Gastroesophageal sphincter (tissue), 4 donors: ENCODE results near the gene PPIH. TPM values are rescaled to one million over a fixed set of nuclear protein-coding genes. Genes with fewer than 3 reads are reported as not detected.

Experiments used
- ATAC-seq: fragments of 150-250 bp; one replicate; pipeline ENCODE4 v1.9.1; 2016; ENCODE audit warnings: mild to moderate bottlenecking, moderate library complexity
- H3K27ac ChIP-seq, 4 donors: fragments of 200-600 bp; sonication (generic) in 3 of 4; 1 replicate in 3 of 4; 2 replicates in 1 of 4; pipeline ENCODE4 v1.5.1; 2016 to 2019
- H3K27me3 ChIP-seq: fragments of 200-600 bp; sonication (generic); one replicate; pipeline ENCODE4 v1.5.1; 2019
- H3K36me3 ChIP-seq, 2 donors: fragments of 200-600 bp; sonication (generic); one replicate each; pipeline ENCODE4 v1.5.1; 2019; ENCODE audit warnings: control low read depth in 1 of 2
- H3K4me1 ChIP-seq, 3 donors: fragments of 200-600 bp; sonication (generic); 1 replicate in 2 of 3; 2 replicates in 1 of 3; pipeline ENCODE4 v1.5.1; 2016 to 2019; ENCODE audit warnings: control low read depth in 2 of 3
- H3K4me3 ChIP-seq, 2 donors: fragments of 200-600 bp; sonication (generic); one replicate each; pipeline ENCODE4 v1.5.1; 2019; ENCODE audit warnings: mild to moderate bottlenecking in 1 of 2, moderate library complexity in 1 of 2
- H3K9me3 ChIP-seq, 3 donors: fragments of 200-600 bp; sonication (generic); one replicate each; pipeline ENCODE4 v1.5.1; 2017 to 2019; ENCODE audit warnings: control low read depth in 2 of 3
- EP300 ChIP-seq: sonication (generic); formaldehyde crosslinking; IDR thresholded peaks from one replicate; pipeline ENCODE4 v1.6.1; 2017; ENCODE audit warnings: antibody characterized with exemption, mild to moderate bottlenecking
- POLR2A ChIP-seq, 2 donors: fragments of 450-650 bp; IDR thresholded peaks; one replicate each; pipeline ENCODE4 v1.6.1; 2017; ENCODE audit warnings: antibody characterized with exemption in 2 of 2, mild to moderate bottlenecking in 2 of 2, moderate library complexity in 1 of 2
- POLR2AphosphoS5 ChIP-seq: sonication (generic); formaldehyde crosslinking; IDR thresholded peaks from one replicate; pipeline ENCODE4 v1.6.1; 2017; ENCODE audit warnings: antibody characterized with exemption
- WGBS, 2 donors: methylation state at CpG; one replicate each; pipeline ENCODE4 v1.1.5; 2018; ENCODE audit warnings: low coverage in 1 of 2; 5-methylcytosine and 5-hydroxymethylcytosine counted together
- total RNA-seq, 4 donors: library from RNA; depleted of rRNA; stranded (reverse); fragments of >200 nt; gene quantifications; one replicate each; pipeline ENCODE4 v1.1.0, GENCODE V29; 2016
- TF ChIP-seq, protein P1 (sequence below), 4 experiments: fragments of 200-600 bp in 2 of 4; fragments of 450-650 bp in 2 of 4; sonication (generic) in 1 of 4; IDR thresholded peaks; one replicate each; pipeline ENCODE4 v1.5.1; 2017 to 2019; ENCODE audit warnings: antibody characterized with exemption in 4 of 4, mild to moderate bottlenecking in 2 of 4, moderate library complexity in 2 of 4

Gene PPIH
- total RNA-seq, 4 donors from 2014 or later: 15.0 to 33.3 (median 21.0) TPM

DNA sequence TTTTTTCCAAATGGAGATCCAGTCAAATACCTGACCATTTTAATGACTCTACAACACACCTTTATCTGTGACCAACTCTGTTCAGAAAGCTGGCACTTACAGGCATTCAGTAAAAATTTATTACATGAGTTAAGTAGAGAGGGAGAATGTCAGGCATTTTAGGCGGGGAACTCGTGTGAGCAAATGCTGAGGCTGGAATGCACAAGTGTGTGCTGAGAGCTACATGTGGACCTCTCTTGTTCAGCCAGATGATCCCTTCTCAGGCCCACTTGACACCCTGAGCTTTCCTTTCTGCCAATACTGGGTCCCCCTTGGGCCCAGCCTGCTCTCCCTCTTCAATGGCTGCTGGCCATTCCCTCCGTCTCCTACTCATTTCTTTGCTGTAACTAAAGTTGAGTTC lies 11.7 kb downstream of the PPIH start:
- peaks cover 4 to 89% of the 10 kb centered on the region in 2 donors for H3K36me3 ChIP-seq
- H3K4me3 ChIP-seq: no peak overlapping the region
- no peaks in the 10 kb centered on the region for H3K9me3 ChIP-seq
- WGBS, 2 donors: 94 to 100% methylated on average over 3 of the region's 3 CpGs
- TF ChIP-seq EP300 (no peak), POLR2AphosphoS5 (no peak), POLR2A (IDR thresholded peaks at IDR 0.05) (no peak)
- TF ChIP-seq, protein P1, sequence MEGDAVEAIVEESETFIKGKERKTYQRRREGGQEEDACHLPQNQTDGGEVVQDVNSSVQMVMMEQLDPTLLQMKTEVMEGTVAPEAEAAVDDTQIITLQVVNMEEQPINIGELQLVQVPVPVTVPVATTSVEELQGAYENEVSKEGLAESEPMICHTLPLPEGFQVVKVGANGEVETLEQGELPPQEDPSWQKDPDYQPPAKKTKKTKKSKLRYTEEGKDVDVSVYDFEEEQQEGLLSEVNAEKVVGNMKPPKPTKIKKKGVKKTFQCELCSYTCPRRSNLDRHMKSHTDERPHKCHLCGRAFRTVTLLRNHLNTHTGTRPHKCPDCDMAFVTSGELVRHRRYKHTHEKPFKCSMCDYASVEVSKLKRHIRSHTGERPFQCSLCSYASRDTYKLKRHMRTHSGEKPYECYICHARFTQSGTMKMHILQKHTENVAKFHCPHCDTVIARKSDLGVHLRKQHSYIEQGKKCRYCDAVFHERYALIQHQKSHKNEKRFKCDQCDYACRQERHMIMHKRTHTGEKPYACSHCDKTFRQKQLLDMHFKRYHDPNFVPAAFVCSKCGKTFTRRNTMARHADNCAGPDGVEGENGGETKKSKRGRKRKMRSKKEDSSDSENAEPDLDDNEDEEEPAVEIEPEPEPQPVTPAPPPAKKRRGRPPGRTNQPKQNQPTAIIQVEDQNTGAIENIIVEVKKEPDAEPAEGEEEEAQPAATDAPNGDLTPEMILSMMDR (IDR thresholded peaks at IDR 0.05): no peak
- H3K4me1 ChIP-seq: peaks cover 0 to 9% (median 0%) of the 10 kb centered on the region in 3 donors
- no peak overlapping the region for H3K27ac ChIP-seq
- no peaks in the 10 kb centered on the region for H3K27me3 ChIP-seq
- no peak for ATAC-seq

DNA sequence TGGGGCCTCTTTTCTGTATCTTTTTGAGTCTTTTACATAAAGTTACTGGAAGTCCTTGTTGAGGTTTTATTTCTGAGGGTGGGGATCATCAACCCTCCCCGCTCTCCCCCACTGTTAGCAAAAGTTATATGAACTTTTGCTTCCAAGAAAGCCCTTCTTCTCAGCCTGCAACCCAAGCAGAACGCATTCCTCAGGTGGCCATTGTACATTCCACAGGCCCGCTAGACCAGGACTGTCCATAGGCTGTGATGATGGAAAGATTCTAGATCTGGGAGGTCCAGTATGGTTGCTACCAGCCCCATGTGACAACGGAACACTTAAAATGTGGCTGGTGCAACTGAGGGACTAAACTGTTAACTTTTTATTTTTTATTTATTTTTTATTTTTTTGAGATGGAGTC lies 12.2 kb downstream of the PPIH start:
- H3K36me3 ChIP-seq: peaks cover 4 to 88% of the 10 kb centered on the region in 2 donors
- H3K27me3 ChIP-seq: no peaks in the 10 kb centered on the region
- WGBS, 2 donors: 88 to 92% methylated on average over 2 to 4 of the region's 4 CpGs
- no peak for ATAC-seq
- no peak for TF ChIP-seq POLR2AphosphoS5
- TF ChIP-seq EP300: no peak
- TF ChIP-seq, protein P1 (IDR thresholded peaks at IDR 0.05): no peak
- no peak for TF ChIP-seq POLR2A (IDR thresholded peaks at IDR 0.05)
- H3K27ac ChIP-seq: no peak overlapping the region
- no peak overlapping the region for H3K4me3 ChIP-seq
- no peaks in the 10 kb centered on the region for H3K9me3 ChIP-seq
- H3K4me1 ChIP-seq: peaks cover 0 to 12% (median 0%) of the 10 kb centered on the region in 3 donors

DNA sequence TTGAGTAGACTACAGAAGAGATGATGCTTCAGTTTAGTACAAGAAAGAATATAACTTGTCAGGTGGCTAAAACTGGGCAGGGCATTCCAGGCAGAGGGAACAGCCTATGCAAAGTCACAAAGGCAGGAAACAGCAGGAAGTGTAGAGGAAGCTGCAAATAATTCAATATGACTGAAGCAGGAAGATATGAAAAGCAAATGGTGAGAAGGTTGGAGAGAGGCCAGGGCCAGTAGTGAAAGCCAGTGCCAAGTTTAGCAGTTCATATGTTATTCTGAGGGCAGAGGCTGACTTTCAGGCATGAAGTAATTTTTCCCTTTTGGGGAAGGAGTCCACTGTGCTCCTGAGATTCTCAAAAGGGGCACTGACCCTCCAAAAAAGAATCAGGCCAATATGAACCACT lies 16.0 kb downstream of the PPIH start:
- no peak overlapping the region for H3K4me3 ChIP-seq
- peaks cover 0 to 12% (median 0%) of the 10 kb centered on the region in 3 donors for H3K4me1 ChIP-seq
- TF ChIP-seq EP300: no peak
- no peak for TF ChIP-seq POLR2AphosphoS5
- TF ChIP-seq, protein P1 (IDR thresholded peaks at IDR 0.05): no peak
- TF ChIP-seq POLR2A (IDR thresholded peaks at IDR 0.05): no peak
- no peaks in the 10 kb centered on the region for H3K27me3 ChIP-seq
- no peak overlapping the region for H3K27ac ChIP-seq
- H3K9me3 ChIP-seq: no peaks in the 10 kb centered on the region
- peaks cover 0 to 67% of the 10 kb centered on the region in 2 donors for H3K36me3 ChIP-seq
- ATAC-seq: no peak

DNA sequence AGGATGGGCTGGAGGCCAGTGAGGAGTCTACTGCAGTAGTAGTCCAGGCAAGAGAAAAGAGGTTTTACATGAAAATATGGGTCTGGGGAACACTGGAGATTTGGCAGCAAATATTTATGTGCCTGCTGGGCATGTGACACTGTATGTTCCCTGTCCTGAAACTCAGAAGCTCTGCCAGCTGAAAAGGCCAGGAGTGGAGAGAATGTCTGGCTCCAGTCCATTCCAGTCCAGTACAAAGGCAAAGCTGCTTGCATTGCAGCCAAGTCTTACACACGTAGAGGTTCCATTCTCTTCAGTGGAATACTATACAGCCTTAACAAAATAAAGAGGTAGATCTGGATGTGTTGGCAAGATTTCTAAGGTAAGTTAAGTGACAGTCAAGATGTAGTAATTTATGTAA lies 16.5 kb downstream of the PPIH start:
- H3K27ac ChIP-seq: no peak overlapping the region
- H3K27me3 ChIP-seq: no peaks in the 10 kb centered on the region
- WGBS, 2 donors: 13 to 17% methylated on average over 1 of the region's 1 CpG
- no peak for ATAC-seq
- H3K9me3 ChIP-seq: no peaks in the 10 kb centered on the region
- H3K36me3 ChIP-seq: peaks cover 0 to 65% of the 10 kb centered on the region in 2 donors
- TF ChIP-seq EP300 (no peak), POLR2A (IDR thresholded peaks at IDR 0.05) (no peak), POLR2AphosphoS5 (no peak)
- TF ChIP-seq, protein P1 (IDR thresholded peaks at IDR 0.05): no peak
- H3K4me1 ChIP-seq: peaks cover 0 to 15% (median 0%) of the 10 kb centered on the region in 3 donors
- no peak overlapping the region for H3K4me3 ChIP-seq

DNA sequence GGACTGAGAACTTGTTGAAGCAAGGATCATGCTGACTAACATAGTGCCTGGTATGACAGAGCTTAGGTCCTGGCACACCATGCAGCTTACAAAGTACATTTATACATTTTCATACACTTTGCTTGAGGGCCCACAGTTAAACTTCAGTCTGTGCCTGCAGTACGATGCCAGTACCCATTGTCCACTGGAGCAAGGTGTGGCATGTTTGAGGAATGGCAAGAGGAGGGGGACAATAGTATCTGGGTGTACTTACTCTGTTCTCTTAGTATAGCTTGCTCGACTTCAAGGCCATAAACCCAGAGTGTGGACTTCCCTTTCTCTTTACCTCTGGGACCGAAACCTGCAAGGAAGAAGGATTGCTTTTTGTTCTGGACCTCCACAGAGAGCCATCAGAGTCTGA lies 17.2 kb downstream of the PPIH start:
- Histone ChIP-seq H3K36me3 (peaks cover 0 to 58% of the 10 kb centered on the region in 2 donors), H3K27ac (no peak overlapping the region)
- WGBS, 2 donors: 91 to 100% methylated on average over 1 to 3 of the region's 3 CpGs

More for the DNA sequence above, 17.2 kb downstream of the PPIH start:
- Histone ChIP-seq H3K4me3 (no peak overlapping the region), H3K4me1 (peaks cover 0 to 22% (median 0%) of the 10 kb centered on the region in 3 donors), H3K27me3 (no peaks in the 10 kb centered on the region), H3K9me3 (no peaks in the 10 kb centered on the region)
- TF ChIP-seq, protein P1 (IDR thresholded peaks at IDR 0.05): no peak
- TF ChIP-seq POLR2AphosphoS5 (no peak), EP300 (no peak), POLR2A (IDR thresholded peaks at IDR 0.05) (no peak)
- no peak for ATAC-seq
